GM12878 (cell line): ENCODE results near the gene ACADVL. TPM values are rescaled to one million over a fixed set of nuclear protein-coding genes. Genes with fewer than 3 reads are reported as not detected.

Experiments
- ATAC-seq: fragments of 200-7000 bp; cut with Tn5 transposase; 3 replicates; pipeline ENCODE4 v1.9.1; 2020; ENCODE audit warnings: mild to moderate bottlenecking, moderate library complexity
- BruUV-seq: library from RNA; stranded (reverse); fragments of 400-500 nt; replicated peaks from 2 replicates; lab custom pipeline; 2021; lab: Mats Ljungman, UMichigan
- CTCF ChIA-PET: fragments of 300-600 bp; sonication (Branson Sonifier 250); formaldehyde crosslinking; extraction: SDS; loops from one replicate; lab custom pipeline; 2021; ENCODE audit warnings: inconsistent platforms; lab: Yijun Ruan, JAX
- POLR2A ChIA-PET: fragments of 350-600 bp; formaldehyde crosslinking; extraction: SDS; loops from one replicate; lab custom pipeline; 2021; ENCODE audit warnings: inconsistent platforms; lab: Charles Lee
- RAD21 ChIA-PET: fragments of 300-600 bp; sonication (Branson Sonifier 250); formaldehyde crosslinking; loops from one replicate; lab custom pipeline; 2023; ENCODE audit warnings: antibody characterized with exemption; ENCODE audit not compliant: unreplicated experiment; lab: Charles Lee
- SMC1A ChIA-PET: fragments of 300-600 bp; sonication (Branson Sonifier 250); formaldehyde crosslinking; loops from one replicate; lab custom pipeline; 2023; ENCODE audit not compliant: unreplicated experiment, uncharacterized antibody; lab: Charles Lee
- DNase-seq: peaks from one replicate; pipeline ENCODE4 v3.0.0-alpha.2; 2011; ENCODE audit warnings: low read depth, low spot score
- FAIRE-seq: peaks from 3 replicates; lab custom pipeline; 2011; peaks lifted over from hg19 to GRCh38; lab: Jason Lieb, UNC
- H2AFZ ChIP-seq: 2 replicates; pipeline ENCODE4 v1.6.0; 2011; ENCODE audit warnings: low read depth, low read length, control low read depth; ENCODE audit not compliant: control insufficient read depth
- H3K27ac ChIP-seq: 2 replicates; pipeline ENCODE4 v1.5.1; 2011; ENCODE audit warnings: control low read depth; ENCODE audit not compliant: control insufficient read depth, insufficient read depth
- H3K27me3 ChIP-seq, 2 experiments: replicated peaks in 1 of 2; 2 replicates each; pipeline versions ENCODE4 v1.6.0 to v1.6.1; 2011; ENCODE audit warnings: low read length in 1 of 2; ENCODE audit not compliant: control insufficient read depth in 2 of 2, insufficient read depth in 2 of 2
- H3K36me3 ChIP-seq, 2 experiments: 2 replicates each; pipeline ENCODE4 v1.5.1; 2011; ENCODE audit warnings: low read length in 1 of 2; ENCODE audit not compliant: control insufficient read depth in 2 of 2, insufficient read depth in 2 of 2
- H3K4me1 ChIP-seq: 2 replicates; pipeline ENCODE4 v1.6.1; 2011; ENCODE audit warnings: mild to moderate bottlenecking, low read length, moderate library complexity, mixed read lengths; ENCODE audit not compliant: control insufficient read depth, insufficient read depth
- H3K4me2 ChIP-seq: 2 replicates; pipeline ENCODE4 v1.6.0; 2011; ENCODE audit warnings: control low read depth; ENCODE audit not compliant: control insufficient read depth, insufficient read depth
- H3K4me3 ChIP-seq: fragments of 200-600 bp; sonication (generic); 2 replicates; pipeline ENCODE4 v1.5.1; 2016
- H3K79me2 ChIP-seq: 2 replicates; pipeline ENCODE4 v1.6.0; 2011; ENCODE audit warnings: low read length; ENCODE audit not compliant: control insufficient read depth, insufficient read depth
- H3K9ac ChIP-seq: 2 replicates; pipeline ENCODE4 v1.8.0; 2011; ENCODE audit warnings: low read length, control low read depth, mixed read lengths; ENCODE audit not compliant: control insufficient read depth, insufficient read depth
- H3K9me3 ChIP-seq: replicated peaks from 3 replicates; pipeline ENCODE4 v1.5.1; 2011; ENCODE audit warnings: mild to moderate bottlenecking, low read length; ENCODE audit not compliant: control insufficient read depth, insufficient read depth
- H4K20me1 ChIP-seq: 2 replicates; pipeline ENCODE4 v1.6.0; 2011; ENCODE audit not compliant: control insufficient read depth, insufficient read depth
- BHLHE40 ChIP-seq, 2 experiments: fragments of 450-650 bp in 1 of 2; IDR thresholded peaks; 2 replicates each; pipeline ENCODE4 v1.6.1; 2011 to 2017; ENCODE audit warnings: low read depth in 2 of 2, borderline replicate concordance in 1 of 2, improper control_type of control experiment in 1 of 2, low read length in 1 of 2, mild to moderate bottlenecking in 1 of 2
- E4F1 ChIP-seq: fragments of 450-650 bp; IDR thresholded peaks from 2 replicates; pipeline ENCODE4 v1.6.1; 2018; ENCODE audit warnings: borderline replicate concordance, mild to moderate bottlenecking; ENCODE audit not compliant: partially characterized antibody
- POLR2A ChIP-seq: IDR thresholded peaks from 2 replicates; pipeline ENCODE4 v1.6.1; 2011; ENCODE audit warnings: low read depth, mild to moderate bottlenecking, low read length
- POLR2AphosphoS2 ChIP-seq: IDR thresholded peaks from 2 replicates; pipeline ENCODE4 v1.6.1; 2011; ENCODE audit warnings: low read depth, mild to moderate bottlenecking, low read length, improper control_type of control experiment, moderate library complexity
- TBL1XR1 ChIP-seq: IDR thresholded peaks from 2 replicates; pipeline ENCODE4 v1.6.1; 2012; ENCODE audit warnings: low read depth, low read length, improper control_type of control experiment
- ZNF622 ChIP-seq: fragments of 450-650 bp; IDR thresholded peaks from 2 replicates; pipeline ENCODE4 v1.6.1; 2017; ENCODE audit warnings: mild to moderate bottlenecking, inconsistent platforms
- WGBS: methylation state at CpG from one replicate; pipeline ENCODE4 v1.1.6; 2016; ENCODE audit warnings: low lambda C conversion rate; ENCODE audit not compliant: insufficient replicate concordance, insufficient coverage; ENCODE audit errors: missing lambda C conversion rate; 5-methylcytosine and 5-hydroxymethylcytosine counted together
- in situ Hi-C: fragments of 300-500 bp; cut with MboI; formaldehyde crosslinking; loops from 9 replicates; pipeline ENCODE4 v1.14.3; 2018; ENCODE audit warnings: mixed read lengths
- intact Hi-C: fragments of 100-400 bp; cut with micrococcal nuclease; formaldehyde crosslinking; loops from one replicate; pipeline ENCODE4 v1.14.2; 2022; ENCODE audit not compliant: unreplicated experiment
- polyA plus RNA-seq, 11 experiments: library from polyadenylated mRNA; depleted of rRNA in 4 of 11; unstranded in 6 of 11; stranded (reverse) in 5 of 11; fragments of >200 nt; fragmentation: Nextera tagmentation in 4 of 11; fragmentation: Illumina TruSeq in 1 of 11; extraction: Ambion mirVana in 4 of 11; extraction: Trizol in 1 of 11; gene quantifications; 1 replicate in 1 of 11; 2 replicates in 10 of 11; pipeline versions ENCODE4 v1.2.1 to v1.2.3, GENCODE V29; 2011 to 2016; ENCODE audit warnings: inconsistent platforms in 2 of 11, missing spikeins in 2 of 11, low read depth in 1 of 11
- total RNA-seq, 4 experiments: library from RNA; depleted of rRNA in 3 of 4; stranded (reverse); fragments of >200 nt in 3 of 4; fragmentation: Illumina TruSeq in 1 of 4; extraction: Trizol in 1 of 4; gene quantifications; 2 replicates each; pipeline versions ENCODE4 v1.2.1 to v1.2.3, GENCODE V29; 2013 to 2021

ACADVL gene
- total and polyA plus RNA-seq, 10 of the 15 experiments (the other 5 are each of a cell fraction or from before 2014, with no cell fraction given): 25.4 to 232 (median 180) TPM

GRCh38 chr17:7221278-7222092 lies 1.7 kb downstream of the ACADVL start:
- Histone ChIP-seq H3K4me3 (no peak overlapping the region), H3K27ac (no peak overlapping the region), H3K4me1 (peaks cover 12% of the 10 kb centered on the region), H3K79me2 (peaks cover 14% of the 10 kb centered on the region), H4K20me1 (no peaks in the 10 kb centered on the region), H3K9me3 (no peaks in the 10 kb centered on the region), H3K27me3 (no peaks in the 10 kb centered on the region), H3K9ac (no peak overlapping the region), H3K36me3 (peaks cover 15% of the 10 kb centered on the region in 2 experiments), H3K4me2 (peak overlapping the region; percentile 97), H2AFZ (no peak overlapping the region)
- no TSS peak for BruUV-seq
- in situ Hi-C loops: no loop called here
- DNase-seq (no peak), FAIRE-seq (no peak), ATAC-seq (no peak)
- ChIA-PET CTCF (interaction anchor here (0.6 to 5.1 kb wide), 20 partner anchors 11 to 175 kb away, joined by 3 to 70 read pairs (median 5); partner anchors contain the start of genes ACAP1, DVL2, GABARAP and PHF23), POLR2A (interaction anchor here (0.5 to 5.9 kb wide), 14 partner anchors 9 to 1733 kb away, joined by 3 to 60 read pairs (median 4); partner anchors contain the start of genes CTDNEP1, DVL2, ELP5 and GABARAP), SMC1A (interaction anchor here (0.6 to 4.8 kb wide), 11 partner anchors 13 to 175 kb away, joined by 3 to 34 read pairs (median 5); partner anchors contain the start of genes DVL2 and GABARAP), RAD21 (interaction anchor here (0.5 to 3.2 kb wide), 14 partner anchors 13 to 186 kb away, joined by 3 to 51 read pairs (median 4); partner anchors contain the start of genes CTDNEP1, DVL2, ELP5 and GABARAP)
- no peak for TF ChIP-seq BHLHE40 (IDR thresholded peaks at IDR 0.05; ENCODE audit: borderline replicate concordance in 1 of 2, low read depth in 2 of 2, low read length in 1 of 2)
- 0 out of 2 replicates have a peak, but pooled peaks have one; percentile 28 for TF ChIP-seq POLR2AphosphoS2
- no peak for TF ChIP-seq TBL1XR1
- TF ChIP-seq ZNF622: no peak
- TF ChIP-seq POLR2A: peak; percentile 60; the same call in 1 of the 2 replicates
- no peak for TF ChIP-seq E4F1
- WGBS: 84% methylated on average over 10 of the region's 10 CpGs
- intact Hi-C loops: no loop called here
